Panc1 (cell line): ENCODE measurements around the gene PTRH2. TPM values are rescaled to one million over a fixed set of nuclear protein-coding genes. Genes with fewer than 3 reads are reported as not detected.

ENCODE experiments used
- ATAC-seq: fragments of 200-7000 bp; cut with Tn5 transposase; 2 replicates; pipeline ENCODE4 v1.9.1; 2020; ENCODE audit warnings: mild to moderate bottlenecking, moderate library complexity
- BruUV-seq: library from RNA; stranded (reverse); fragments of 400-500 nt; replicated peaks from 2 replicates; lab custom pipeline; 2021; lab: Mats Ljungman, UMichigan
- CTCF ChIA-PET: fragments of 300-600 bp; sonication (Branson Sonifier 250); formaldehyde crosslinking; loops from one replicate; lab custom pipeline; 2022; ENCODE audit warnings: antibody characterized with exemption; lab: Charles Lee
- POLR2A ChIA-PET: fragments of 300-600 bp; sonication (Branson Sonifier 250); formaldehyde crosslinking; loops from one replicate; lab custom pipeline; 2022; ENCODE audit warnings: antibody characterized with exemption; lab: Charles Lee
- DNase-seq: peaks from one replicate; pipeline ENCODE4 v3.0.0-alpha.2; 2010; ENCODE audit warnings: low read depth, low spot score
- H3K27ac ChIP-seq: 2 replicates; pipeline ENCODE4 v1.5.1; 2011; ENCODE audit warnings: mild to moderate bottlenecking, low read length, inconsistent platforms
- H3K27me3 ChIP-seq: fragments of 200-500 bp; sonication (Bioruptor generic); 2 replicates; pipeline ENCODE4 v1.6.0; 2014; ENCODE audit warnings: low read length, inconsistent platforms; ENCODE audit not compliant: control insufficient read depth, insufficient read depth
- H3K36me3 ChIP-seq: fragments of 200-500 bp; sonication (Bioruptor generic); 2 replicates; pipeline ENCODE4 v1.5.1; 2014; ENCODE audit warnings: inconsistent platforms, mild to moderate bottlenecking, low read length, moderate library complexity; ENCODE audit not compliant: control insufficient read depth, insufficient read depth
- H3K4me1 ChIP-seq: 2 replicates; pipeline ENCODE4 v1.5.1; 2011; ENCODE audit warnings: inconsistent platforms, mild to moderate bottlenecking, low read length, moderate library complexity; ENCODE audit not compliant: control insufficient read depth, insufficient read depth
- H3K4me3 ChIP-seq, 2 experiments: 2 replicates each; pipeline ENCODE4 v1.5.1; 2011 to 2012; ENCODE audit warnings: low read depth in 2 of 2, low read length in 2 of 2, mild to moderate bottlenecking in 2 of 2, inconsistent platforms in 1 of 2, moderate library complexity in 1 of 2
- H3K9me3 ChIP-seq: fragments of 200-500 bp; sonication (Bioruptor generic); 2 replicates; pipeline ENCODE4 v1.5.1; 2014; ENCODE audit warnings: low read depth, mild to moderate bottlenecking, inconsistent platforms, low read length, moderate library complexity; ENCODE audit not compliant: control insufficient read depth, insufficient read depth
- POLR2AphosphoS5 ChIP-seq: IDR thresholded peaks from 2 replicates; pipeline ENCODE4 v1.6.1; 2012; ENCODE audit warnings: mild to moderate bottlenecking, low read depth, low read length, moderate library complexity
- REST ChIP-seq, 2 experiments: IDR thresholded peaks; 2 replicates each; pipeline ENCODE4 v1.6.1; 2011 to 2012; ENCODE audit warnings: low read depth in 2 of 2, control low read depth in 1 of 2, low read length in 1 of 2, mild to moderate bottlenecking in 1 of 2, moderate library complexity in 1 of 2; ENCODE audit not compliant: insufficient read depth in 1 of 2
- SIN3A ChIP-seq: IDR thresholded peaks from 2 replicates; pipeline ENCODE4 v1.6.1; 2012; ENCODE audit warnings: low read depth, mild to moderate bottlenecking, low read length, moderate library complexity, borderline replicate concordance; ENCODE audit not compliant: insufficient read depth
- TCF7L2 ChIP-seq: IDR thresholded peaks from 2 replicates; pipeline ENCODE4 v1.6.1; 2011; ENCODE audit warnings: mild to moderate bottlenecking, low read depth, low read length, inconsistent platforms
- in situ Hi-C: cut with HindIII; loops from 2 replicates; pipeline ENCODE4 v1.10.0; 2016; ENCODE audit warnings: low sequenced_read_pairs, low pct_unique_long_range_greater_than_20kb
- intact Hi-C: fragments of 100-400 bp; cut with micrococcal nuclease; formaldehyde crosslinking; loops from one replicate; pipeline ENCODE4 v1.10.0; 2022; ENCODE audit not compliant: unreplicated experiment
- total RNA-seq: library from RNA; stranded (reverse); gene quantifications from one replicate; pipeline ENCODE4 v1.2.1, GENCODE V29; 2021; ENCODE audit not compliant: unreplicated experiment
- TF ChIP-seq, protein P1 (sequence below): fragments of 450-650 bp; IDR thresholded peaks from 2 replicates; pipeline ENCODE4 v1.5.1; 2017; ENCODE audit warnings: mild to moderate bottlenecking

PTRH2 gene
- total RNA-seq, 1 experiment from 2014 or later = 40.2 TPM

GRCh38 chr17:59669411-59669810, 37.8 kb downstream of the PTRH2 start:
- Histone ChIP-seq H3K9me3 (no peaks in the 10 kb centered on the region), H3K27ac (no peak overlapping the region), H3K36me3 (peaks cover 49% of the 10 kb centered on the region), H3K4me1 (peaks cover 3% of the 10 kb centered on the region), H3K4me3 (no peak overlapping the region), H3K27me3 (no peaks in the 10 kb centered on the region)
- BruUV-seq = no TSS peak
- no peak for DNase-seq
- ChIA-PET POLR2A (no interaction called here), CTCF (no interaction called here)
- in situ Hi-C loops (no loop called here), intact Hi-C loops (no loop called here)
- TF ChIP-seq REST (IDR thresholded peaks at IDR 0.05; ENCODE audit: insufficient read depth in 1 of 2, low read depth in 2 of 2, low read length in 1 of 2) (no peak), SIN3A (no peak), TCF7L2 (no peak), POLR2AphosphoS5 (no peak)
- TF ChIP-seq, protein P1, sequence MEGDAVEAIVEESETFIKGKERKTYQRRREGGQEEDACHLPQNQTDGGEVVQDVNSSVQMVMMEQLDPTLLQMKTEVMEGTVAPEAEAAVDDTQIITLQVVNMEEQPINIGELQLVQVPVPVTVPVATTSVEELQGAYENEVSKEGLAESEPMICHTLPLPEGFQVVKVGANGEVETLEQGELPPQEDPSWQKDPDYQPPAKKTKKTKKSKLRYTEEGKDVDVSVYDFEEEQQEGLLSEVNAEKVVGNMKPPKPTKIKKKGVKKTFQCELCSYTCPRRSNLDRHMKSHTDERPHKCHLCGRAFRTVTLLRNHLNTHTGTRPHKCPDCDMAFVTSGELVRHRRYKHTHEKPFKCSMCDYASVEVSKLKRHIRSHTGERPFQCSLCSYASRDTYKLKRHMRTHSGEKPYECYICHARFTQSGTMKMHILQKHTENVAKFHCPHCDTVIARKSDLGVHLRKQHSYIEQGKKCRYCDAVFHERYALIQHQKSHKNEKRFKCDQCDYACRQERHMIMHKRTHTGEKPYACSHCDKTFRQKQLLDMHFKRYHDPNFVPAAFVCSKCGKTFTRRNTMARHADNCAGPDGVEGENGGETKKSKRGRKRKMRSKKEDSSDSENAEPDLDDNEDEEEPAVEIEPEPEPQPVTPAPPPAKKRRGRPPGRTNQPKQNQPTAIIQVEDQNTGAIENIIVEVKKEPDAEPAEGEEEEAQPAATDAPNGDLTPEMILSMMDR = no peak
- ATAC-seq = no peak

DNA sequence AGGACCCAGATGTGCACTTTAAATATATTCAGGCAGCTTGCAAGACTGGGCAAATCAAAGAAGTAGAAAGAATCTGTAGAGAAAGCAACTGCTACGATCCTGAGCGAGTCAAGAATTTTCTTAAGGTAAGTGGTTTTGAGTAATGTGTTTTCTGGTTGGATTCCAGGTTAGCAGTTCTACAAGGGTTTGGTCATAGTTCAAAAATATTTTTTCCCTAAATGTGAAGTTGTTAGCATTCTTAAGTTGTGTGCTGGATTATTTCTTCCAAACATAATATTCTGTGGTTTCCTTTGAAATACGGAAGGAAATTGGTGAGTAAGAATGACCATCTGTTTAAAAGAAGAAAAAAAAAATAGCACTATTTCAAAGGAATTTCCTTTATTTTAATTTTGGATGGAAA, 38.4 kb downstream of the PTRH2 start:
- no peak for ATAC-seq
- H3K27me3 ChIP-seq = no peaks in the 10 kb centered on the region
- no peak for TF ChIP-seq SIN3A
- TF ChIP-seq REST (IDR thresholded peaks at IDR 0.05; ENCODE audit: insufficient read depth in 1 of 2, low read depth in 2 of 2, low read length in 1 of 2) = no peak
- TF ChIP-seq POLR2AphosphoS5 = no peak
- TF ChIP-seq, protein P1 = no peak
- TF ChIP-seq TCF7L2 = no peak
- no TSS peak for BruUV-seq
- no peak overlapping the region for H3K4me3 ChIP-seq
- ChIA-PET POLR2A (no interaction called here), CTCF (interaction anchor here (0.6 kb wide), 1 partner anchor 186 kb away, joined by 7 read pairs; no protein-coding TSS in a partner anchor)
- in situ Hi-C loops = no loop called here
- no peaks in the 10 kb centered on the region for H3K9me3 ChIP-seq
- H3K4me1 ChIP-seq = peaks cover 3% of the 10 kb centered on the region
- DNase-seq = no peak
- intact Hi-C loops = no loop called here
- H3K27ac ChIP-seq = peak overlapping the region; percentile 29; the same call in 1 of the 2 replicates
- H3K36me3 ChIP-seq = peaks cover 47% of the 10 kb centered on the region
